ENCODE measurements around the gene IRF2BP2.

DNA sequence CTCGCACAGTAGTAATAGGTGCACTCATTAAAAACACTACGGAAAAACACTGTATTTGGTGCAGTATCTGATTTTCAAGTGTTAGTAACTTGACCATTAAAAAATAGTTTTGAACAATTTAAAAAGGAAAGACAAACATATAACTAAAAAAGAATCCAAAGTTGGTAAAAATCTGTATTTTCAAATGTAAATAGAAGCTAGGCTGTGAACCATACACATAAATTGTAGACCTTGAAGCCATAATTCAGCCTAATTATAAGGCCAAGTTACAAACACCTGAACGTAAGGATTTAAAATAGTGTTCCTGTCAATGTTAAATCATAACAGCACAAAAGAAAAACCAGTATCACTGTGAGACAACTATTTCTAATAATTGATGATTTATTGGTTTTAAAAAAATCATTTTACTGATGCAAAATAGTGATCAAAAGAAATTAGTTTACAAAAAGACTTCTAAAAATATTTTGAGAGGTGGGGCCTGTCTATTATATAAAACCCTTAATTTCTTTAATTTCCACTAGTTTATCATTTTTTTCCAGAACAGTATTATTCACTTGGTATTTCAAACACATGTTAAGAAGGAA lies 4.5 kb downstream of the IRF2BP2 start:
- TF ChIP-seq KLF9 (CRISPR knock-in tag; IDR thresholded peaks at IDR 0.05; ENCODE audit: low read depth), result no peak
- no peak for TF ChIP-seq ZNF335 (CRISPR knock-in tag; IDR thresholded peaks at IDR 0.05)
- no peak for TF ChIP-seq MIER2 (CRISPR knock-in tag; IDR thresholded peaks at IDR 0.05)
- no peak for TF ChIP-seq ZNF841 (CRISPR knock-in tag; IDR thresholded peaks at IDR 0.05; ENCODE audit: borderline replicate concordance)
- TF ChIP-seq EZH2 (conservative IDR thresholded peaks at IDR 0.05; ENCODE audit: low read depth, low read length), result no peak
- TF ChIP-seq, protein P1, sequence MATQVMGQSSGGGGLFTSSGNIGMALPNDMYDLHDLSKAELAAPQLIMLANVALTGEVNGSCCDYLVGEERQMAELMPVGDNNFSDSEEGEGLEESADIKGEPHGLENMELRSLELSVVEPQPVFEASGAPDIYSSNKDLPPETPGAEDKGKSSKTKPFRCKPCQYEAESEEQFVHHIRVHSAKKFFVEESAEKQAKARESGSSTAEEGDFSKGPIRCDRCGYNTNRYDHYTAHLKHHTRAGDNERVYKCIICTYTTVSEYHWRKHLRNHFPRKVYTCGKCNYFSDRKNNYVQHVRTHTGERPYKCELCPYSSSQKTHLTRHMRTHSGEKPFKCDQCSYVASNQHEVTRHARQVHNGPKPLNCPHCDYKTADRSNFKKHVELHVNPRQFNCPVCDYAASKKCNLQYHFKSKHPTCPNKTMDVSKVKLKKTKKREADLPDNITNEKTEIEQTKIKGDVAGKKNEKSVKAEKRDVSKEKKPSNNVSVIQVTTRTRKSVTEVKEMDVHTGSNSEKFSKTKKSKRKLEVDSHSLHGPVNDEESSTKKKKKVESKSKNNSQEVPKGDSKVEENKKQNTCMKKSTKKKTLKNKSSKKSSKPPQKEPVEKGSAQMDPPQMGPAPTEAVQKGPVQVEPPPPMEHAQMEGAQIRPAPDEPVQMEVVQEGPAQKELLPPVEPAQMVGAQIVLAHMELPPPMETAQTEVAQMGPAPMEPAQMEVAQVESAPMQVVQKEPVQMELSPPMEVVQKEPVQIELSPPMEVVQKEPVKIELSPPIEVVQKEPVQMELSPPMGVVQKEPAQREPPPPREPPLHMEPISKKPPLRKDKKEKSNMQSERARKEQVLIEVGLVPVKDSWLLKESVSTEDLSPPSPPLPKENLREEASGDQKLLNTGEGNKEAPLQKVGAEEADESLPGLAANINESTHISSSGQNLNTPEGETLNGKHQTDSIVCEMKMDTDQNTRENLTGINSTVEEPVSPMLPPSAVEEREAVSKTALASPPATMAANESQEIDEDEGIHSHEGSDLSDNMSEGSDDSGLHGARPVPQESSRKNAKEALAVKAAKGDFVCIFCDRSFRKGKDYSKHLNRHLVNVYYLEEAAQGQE (IDR thresholded peaks at IDR 0.05; ENCODE audit: borderline replicate concordance in 1 of 2, low read depth in 1 of 2, low read length in 2 of 2), result no peak
- no peak for TF ChIP-seq ZNF543 (CRISPR knock-in tag; IDR thresholded peaks at IDR 0.05)

Measured in HepG2 (cell line).